ENCODE results near the gene C1orf159.

C1orf159 gene

DNA sequence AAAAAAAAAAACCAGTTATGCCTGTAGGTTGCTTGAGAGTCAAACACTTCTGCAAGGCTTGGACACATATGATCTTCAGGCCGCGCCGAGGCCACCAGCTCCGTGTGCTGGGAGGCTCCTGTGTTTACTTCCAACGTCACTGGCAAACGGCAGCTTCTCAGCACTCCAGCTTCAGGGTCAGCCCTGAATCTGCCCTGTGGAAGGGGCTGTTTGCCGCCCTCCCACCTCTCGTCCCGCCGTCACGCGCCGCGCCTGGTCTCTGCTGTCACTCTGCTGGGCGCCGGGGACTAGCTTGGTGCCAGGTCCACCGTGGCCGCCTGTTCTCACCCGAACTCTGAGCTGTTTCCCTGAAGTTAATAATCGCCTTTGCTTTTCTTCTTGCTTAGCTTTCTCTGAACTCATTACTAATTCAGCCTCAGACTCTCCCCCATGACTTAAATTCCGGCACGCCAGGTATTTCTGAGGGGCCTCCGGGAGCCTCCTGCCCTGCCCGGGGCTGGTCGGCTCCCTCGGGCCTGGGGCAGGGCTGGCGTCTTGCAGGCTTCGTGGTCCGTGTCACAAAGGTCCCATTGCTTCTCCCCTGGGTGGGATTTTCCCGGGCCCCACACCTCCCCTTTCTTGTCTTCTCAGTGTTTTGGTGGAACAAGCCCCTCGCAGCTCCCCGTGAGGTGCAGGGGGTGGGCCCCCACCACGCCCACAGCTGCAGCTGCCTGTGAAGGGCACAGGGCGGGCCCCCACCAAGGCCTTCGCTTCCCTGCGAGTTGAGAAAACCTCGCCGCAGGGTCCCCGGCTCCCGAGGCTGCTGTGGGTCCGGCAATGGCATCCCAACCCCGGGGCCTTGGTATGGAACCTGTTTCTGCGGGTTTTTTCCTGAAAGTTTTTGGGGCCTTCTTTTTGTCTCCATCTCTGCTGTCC is 14.6 kb upstream of the C1orf159 start:
- DNase-seq = no peak

DNA sequence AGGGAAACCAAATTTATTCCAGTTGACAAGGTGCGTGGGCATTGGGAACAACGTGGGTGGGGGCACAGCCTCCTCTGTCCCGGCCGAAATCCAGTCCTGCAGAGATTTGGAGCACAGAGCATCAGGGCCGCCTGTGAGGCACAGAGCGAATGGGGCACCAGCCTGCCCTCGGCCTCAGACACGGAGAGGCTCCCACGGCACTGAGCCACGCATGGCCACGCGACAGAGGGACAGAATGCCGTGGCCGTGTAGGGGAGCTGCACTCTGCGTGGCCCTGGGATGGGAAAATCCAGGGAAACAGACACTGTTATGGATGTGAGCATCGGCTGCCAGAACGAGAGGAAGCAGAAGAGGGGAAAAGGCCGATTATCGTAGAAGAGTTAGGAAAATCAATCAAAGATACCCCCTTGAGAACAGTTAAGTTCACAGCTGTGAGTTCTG is 13.5 kb upstream of the C1orf159 start:
- no peak for DNase-seq

DNA sequence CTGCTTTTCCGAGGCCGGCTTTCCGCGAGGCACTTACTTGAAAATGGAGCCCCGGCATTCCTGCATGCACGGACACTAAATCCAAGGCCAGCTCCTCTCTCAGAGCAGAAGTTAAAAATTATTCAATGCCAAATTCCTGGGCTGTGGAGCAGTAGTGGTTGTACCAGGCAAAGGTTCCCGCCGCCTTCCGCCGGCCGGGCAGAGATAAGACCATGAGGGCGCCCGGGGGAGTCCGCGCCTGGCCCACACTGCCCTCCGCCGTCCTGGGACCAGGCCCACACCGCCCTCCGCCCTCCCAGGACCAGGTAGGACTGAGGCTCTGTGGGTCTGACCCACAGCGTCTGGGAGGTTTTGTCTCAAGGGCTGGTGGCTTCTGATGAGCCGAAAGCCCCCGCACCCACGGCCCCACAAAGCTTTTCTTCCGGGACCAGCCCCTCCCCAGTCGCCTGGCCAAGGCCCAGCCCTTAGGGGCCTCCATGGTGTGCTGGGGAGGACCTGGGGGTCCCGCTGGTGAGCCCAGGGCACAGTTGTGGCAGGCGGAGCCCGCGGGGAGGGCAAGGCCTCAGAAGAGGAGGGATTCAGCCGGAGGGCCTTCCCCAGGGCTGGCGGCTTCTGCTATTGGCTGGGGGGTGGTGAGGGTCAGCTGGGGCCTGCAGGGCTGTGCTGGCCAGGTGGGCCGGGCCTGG is 12.7 kb upstream of the C1orf159 start:
- no peak for DNase-seq

DNA sequence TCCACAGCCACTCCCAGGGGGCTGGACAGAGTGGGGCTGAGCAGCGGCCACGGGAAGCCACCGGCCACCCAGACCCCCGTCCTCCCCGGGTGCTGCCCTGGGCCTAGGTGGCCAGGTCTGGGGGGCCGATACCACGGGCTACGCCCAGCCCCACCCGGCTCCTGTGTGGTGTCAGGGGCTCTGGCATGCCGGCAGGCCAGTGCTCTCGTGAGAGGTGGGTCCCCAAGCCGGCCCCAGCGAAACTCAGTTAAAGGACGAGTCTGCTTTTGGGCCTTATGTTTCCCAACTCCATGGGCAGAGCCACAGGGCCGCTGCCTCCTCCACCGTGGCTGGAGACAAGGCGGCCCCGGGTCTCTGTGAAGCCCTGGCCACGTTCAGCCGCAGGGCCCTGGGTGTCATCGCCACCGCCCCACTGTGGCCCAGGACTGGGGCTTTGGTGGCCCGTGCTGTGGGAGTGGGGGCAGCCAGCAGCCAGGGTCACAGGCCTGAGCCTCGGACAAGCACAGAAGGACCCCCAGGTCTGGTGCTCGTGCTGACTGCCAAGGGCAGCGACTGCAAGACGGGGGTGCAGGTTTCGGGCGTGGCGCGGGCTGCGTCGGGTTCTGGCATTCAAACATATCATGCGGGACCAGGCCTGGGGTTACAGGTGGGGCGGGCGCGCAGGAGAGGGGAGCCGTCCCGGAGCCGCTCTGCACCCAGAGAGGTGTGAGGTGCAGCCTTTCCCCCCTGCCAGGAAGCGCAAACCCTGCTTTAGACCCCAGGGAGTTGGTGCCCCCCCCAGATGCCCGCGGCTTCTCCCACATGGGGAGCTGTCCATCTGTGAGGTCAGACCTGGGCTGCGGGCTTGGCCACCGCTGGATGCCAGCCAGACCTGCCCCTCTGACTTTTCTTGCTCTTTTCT is 11.9 kb upstream of the C1orf159 start:
- DNase-seq = no peak

DNA sequence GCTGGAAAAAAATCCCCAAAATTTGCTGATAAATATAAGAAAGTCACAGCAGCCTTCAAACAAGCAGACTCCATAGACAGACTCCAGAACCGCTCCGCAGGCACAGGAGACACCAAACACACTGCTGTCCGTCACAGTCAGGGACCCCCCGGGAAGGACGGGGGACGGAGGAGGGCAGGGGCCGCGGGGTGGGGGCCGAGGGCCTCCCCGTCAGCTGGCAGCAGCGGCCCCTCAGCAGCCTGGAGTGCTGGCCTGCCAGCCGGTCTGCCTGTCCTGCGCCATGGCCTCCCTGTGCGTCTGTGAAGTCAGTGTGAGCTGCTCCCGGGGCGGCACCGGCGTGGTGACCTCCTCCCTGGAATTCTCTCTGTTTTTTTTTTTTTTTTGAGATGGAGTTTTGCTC is 10.1 kb upstream of the C1orf159 start:
- no peak for DNase-seq

DNA sequence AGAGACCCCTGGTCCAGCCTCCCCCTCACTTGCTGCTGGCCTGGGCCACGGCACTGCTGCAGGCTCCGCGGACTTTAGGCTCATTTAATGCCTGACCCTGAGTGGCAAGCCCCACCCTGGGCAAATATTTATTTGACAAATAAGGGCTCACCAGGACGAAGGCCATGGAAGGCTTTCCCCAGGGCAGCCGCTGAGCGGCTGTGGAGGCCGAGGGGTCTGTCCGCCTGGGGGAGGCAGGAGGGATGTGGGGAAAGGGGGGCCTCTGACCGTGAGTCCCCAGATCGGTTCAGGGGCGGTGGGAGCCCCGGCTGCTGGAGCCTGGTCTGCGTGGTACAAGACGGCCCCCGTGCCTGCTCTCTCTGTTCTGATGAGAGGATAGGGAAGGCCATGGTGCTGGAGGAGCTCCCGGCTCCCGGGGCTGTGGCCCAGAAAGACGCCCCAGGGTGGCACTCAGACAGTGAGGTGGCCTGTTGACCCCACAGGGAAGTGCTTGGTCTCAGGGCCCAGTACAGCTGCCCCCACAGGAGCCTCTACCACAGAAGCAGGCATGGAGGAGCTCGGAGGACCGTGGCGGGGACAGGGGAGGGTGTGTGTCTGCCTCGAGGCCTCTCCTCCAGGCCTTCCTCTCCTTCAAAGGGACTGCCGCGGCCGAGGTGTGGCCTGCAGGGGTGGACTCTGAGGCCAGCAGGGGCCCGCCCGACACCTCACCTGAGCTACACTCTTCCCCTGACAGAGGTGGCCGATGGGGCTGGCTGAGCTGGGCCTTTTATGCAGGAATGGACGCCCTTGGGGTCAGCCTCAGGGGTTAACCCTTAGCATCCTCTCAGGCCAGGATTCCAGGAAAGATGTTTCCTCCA is 9.1 kb upstream of the C1orf159 start:
- DNase-seq = no peak

DNA sequence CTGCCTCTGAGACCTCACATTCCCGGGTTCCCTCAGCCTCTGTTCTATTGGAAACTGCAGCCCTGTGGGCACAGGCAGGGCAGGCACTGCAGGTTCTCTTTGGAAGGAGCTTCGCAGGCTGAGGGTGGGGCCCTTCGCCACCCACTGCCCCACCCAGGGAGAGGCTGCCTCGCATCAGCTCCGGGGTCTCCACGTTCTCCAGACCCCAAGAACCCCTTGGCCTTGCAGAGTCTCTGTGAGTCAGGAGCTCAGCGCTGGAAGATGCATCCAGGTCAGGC is 8.6 kb upstream of the C1orf159 start:
- DNase-seq = no peak

DNA sequence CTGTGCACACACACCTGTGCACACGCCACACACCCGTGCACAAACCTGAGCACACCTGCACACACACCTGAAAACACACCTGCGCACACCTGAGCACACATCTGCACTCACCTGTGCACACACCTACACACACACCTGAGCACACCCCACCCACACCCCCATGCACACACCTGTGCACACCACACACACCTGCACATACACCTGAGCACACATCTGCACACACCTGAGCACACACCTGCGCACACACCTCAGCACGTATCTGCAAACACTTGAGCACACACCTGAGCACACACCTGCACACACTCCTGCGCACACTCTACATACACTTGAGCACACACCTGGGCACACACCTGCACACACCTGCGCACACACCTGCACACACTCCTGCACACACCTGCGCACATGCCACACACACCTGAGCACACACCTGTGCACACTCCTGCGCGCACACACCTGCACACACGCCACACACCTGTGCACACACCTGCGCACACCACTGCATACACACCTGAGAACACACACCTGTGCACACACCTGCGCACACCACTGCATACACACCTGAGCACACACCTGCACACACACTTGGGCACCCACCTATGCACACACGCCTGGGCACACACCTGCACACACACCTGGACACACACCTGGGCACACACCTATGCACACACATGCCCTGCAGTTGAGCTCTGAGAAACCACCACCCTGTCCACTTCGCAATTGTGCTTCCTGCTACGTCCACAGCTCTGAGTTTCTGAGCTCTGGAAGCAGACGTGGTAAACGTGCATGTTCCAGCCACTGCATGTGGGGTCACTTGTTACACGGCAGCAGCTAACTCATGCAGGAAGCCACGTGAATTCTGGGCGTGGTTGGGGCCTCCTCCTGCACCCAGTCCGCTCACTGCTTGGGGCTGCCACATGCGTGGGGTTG is 8.0 kb upstream of the C1orf159 start:
- DNase-seq = no peak

DNA sequence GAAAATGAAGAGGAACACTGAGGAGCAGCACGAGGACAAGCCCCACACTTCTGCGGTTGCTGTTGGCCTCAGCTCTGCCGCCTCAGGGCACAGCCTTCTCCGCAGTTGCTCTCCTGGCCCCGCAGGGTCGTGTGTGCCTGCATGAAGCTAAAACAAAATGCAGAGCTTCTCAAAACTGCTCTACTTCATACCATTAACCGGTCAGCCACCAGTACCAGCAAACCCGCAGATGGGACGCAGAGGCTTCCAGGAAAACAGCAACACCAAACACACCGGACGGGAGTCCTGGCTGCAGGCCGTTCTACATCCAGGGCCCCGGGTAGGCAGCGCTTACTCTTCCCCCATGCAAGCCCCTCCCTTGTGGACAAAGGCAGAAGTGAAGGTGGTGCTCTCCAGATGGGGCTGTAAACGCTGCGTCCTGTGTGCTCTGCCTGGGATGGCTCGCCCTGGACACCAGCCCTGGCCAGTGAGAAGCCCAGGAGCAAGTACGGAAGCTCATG is 7.1 kb upstream of the C1orf159 start:
- DNase-seq = no peak

DNA sequence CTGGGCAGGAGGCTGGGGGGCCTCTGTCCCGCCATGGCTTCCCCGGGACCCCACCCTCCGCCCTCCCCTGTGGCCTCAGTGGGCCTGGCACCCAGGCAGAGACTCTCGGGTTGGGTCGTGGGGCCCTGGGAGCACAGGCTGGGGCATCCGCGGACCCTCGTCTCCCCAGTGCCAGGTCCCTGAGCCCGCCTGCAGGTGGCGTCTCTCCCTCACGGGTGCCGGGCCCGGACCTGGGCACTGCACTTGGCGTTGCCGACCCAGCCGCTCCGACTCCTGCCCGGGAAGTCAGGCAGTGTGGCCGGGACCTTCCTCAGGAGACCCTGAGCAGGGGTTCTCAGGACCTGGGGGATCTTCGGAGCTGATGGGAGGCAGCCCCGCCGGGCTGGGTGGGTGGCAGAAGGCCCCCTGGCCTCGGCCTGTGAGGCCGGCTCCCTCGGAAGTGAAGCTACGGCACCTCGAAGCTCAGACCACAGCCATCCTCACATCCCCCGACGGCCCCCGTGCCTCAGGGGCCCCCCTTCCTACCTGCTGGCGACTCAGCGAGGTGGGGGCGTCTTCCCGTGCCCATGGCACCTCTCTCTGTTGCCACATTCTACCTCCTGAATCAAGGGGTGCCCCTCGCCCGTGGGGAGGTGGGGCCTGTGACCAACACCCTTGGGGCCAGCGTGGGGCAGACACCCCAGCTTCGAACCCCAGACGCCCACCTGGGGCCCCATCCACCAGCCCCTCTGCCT is 6.4 kb upstream of the C1orf159 start:
- DNase-seq = peak; percentile 81 to 84

DNA sequence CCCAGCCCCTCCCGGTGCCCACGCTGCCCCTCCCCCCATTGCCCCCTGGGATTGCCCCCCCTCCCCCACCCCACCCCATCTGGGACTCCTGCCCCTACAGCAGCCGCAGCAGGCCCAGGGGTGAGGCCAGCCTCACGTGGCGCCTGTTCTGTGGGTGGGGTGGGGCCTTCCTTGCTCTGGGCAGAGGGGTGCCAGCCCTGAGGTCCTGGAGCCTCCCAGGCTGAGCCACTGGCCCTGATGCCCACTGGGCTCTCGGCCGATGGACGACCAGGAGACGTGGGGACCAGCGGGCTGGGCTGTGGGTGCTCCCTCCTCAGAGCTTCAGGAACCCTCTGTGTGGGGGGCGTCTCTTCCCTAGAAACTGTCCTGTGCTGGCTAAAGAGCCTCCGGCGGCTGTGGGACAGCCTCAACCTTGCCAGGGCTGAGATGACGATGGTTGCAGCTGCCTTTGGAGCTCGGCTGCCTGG is 5.8 kb upstream of the C1orf159 start:
- DNase-seq = no peak

DNA sequence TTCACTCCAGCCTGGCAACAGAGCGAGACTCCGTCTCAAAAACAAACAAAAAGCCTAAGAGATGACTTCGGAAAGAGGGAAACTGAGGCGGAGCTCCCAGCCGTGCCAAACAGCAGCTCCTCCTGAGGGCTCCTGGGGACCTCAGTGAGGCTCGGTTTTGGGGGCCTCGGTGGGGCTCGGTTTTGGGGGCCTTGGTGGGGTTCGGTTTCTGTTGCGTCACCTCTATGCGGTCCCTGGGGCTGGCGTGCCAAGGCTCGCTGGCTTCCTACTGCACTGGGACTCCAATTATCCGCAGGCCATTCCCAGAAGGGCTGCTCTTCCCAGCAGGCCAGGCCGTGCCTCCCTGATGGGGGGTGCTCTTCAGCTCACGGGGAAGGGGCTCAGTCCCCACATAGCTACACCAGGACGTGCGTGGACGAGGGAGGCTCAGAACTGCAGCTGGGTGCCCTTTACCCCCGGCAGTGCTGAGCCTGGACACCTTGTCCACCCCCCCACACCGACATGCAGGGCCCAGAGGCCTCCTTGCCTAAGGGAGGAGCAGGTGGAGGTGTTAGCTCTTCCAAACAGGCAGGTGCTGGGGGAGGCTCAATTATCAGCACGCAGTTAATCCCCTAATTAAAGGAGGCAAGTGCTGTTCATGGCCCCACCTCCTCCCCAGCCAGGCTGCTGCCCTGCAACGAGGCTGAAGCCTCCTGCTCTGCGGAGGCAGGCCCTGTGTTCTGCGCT is 5.1 kb upstream of the C1orf159 start:
- no peak for DNase-seq

DNA sequence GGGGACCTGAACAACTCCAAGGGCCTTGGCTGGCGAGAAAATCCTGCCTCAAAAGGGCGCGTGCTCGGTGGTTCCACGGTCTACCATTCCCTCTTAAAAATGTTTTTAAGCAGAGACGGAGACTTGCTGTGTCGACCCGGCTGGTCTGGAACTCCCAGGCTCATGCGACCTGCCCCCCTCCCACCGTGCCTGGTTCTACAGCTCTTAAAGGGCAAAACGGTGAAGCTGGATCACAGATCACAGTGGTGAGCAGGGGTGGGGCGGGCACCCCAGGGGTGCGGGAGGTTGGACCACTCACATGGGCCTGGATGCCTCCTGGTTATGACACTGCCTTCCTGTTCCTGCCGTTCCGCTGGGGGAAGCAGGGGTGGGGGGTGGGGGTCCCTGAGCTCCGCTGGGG is 4.2 kb upstream of the C1orf159 start:
- no peak for DNase-seq

DNA sequence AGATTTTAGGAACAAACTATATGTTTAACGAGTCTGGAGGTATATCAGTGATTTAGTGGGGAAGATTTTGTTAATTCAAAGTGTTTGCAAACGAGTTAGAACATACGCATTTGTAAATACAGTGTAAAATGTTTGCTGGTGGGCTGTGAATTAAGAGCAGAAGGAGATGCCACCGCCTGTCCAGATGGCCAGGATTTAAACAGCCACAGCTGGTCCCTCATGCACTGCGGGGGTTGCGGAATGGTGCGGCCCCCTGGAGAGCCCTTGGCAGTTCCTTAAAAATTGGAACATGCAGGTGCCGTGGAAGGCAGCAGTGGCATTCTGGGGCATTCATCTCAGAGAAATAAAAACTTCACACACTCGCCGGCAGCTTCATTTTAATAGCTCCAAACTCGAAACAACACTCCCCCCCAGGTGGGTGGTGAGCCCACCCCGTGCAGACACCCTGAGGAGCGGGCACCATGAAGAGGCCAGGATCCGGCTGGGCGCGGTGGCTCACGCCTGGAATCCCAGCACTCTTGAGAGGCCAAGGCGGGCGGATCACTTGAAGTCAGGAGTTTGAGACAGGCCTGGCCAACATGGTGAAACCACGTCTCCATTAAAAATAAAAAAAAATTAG is 3.5 kb upstream of the C1orf159 start:
- DNase-seq = no peak

DNA sequence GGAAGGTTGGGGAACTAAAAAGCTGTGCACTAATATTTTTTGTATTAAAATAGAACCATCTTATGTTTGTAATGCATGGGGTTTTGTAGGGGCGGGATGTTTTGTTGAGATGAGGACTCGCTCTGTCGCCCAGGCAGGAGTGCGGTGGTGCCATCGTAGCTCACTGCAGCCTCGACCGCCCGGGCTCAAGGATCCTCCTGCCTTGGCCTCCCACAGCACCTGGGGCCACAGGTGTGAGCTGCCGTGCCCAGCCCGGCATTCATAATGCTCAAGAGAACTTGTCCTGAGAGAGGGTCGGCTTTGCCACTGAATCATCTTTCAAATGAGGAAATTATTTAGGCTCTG is 3.0 kb upstream of the C1orf159 start:
- no peak for DNase-seq

DNA sequence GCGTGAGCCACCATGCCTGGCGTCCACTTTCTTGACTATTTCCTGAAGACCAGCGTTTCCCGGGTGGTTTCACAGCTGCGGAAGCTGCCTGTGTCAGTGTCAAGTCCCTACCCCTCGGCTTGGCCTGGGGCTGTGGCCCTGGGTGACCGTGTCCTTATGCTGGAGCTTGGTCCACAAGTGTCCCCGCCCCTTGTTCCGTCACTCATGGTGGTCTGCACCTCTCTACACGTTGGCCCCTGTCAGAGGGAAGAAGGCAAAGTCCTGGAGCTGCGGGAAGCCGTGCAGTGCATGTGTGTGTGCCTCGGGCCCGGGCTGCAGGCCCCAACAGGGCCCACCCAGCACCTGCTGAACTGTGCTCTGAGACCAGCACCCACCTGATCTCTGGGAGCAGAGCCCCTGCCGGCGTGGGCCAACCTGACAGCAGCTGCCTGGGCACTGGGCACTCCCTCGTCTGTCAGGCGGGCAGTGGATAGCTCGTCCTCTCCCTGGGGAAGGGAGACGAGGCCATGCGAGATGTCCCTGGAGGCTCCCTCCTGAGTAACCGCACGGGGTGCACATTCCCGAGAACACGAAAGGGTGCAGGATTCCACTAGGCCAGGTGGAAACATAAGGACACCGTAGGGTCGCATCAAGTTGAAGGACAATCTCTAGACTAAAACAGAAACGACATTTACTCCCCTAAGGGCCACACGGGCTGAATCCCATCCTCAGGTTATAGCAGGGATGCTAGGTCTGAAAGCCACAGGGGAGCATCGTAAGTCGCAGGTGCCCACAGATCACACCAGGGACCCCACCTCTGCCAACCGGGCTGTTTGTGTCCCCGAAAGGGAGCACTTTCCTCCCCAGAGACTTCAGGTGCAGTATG is 2.4 kb upstream of the C1orf159 start:
- DNase-seq = no peak

DNA sequence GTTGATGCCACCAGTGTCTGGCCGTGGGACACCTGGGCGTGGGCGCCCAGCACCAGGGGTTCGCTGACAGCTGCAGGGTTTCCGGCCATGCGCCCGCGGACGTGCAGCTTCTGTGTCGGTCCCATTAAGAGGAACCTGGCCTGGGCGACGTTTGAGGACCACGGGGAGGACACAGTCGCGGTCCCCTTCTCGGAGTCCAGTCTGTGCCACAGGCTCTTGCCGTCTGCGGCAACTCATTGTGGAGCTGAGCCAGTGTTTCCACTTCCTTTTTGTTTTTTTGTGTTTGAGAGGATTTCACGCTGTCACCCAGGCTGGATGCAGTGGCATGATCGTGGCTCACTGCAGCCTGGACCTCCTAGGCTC is 1.6 kb upstream of the C1orf159 start:
- no peak for DNase-seq
